NCI-H748 (cell line): Measurements from ENCODE around the gene ZNF593.

Experiments used
- DNase-seq: peaks from one replicate; lab custom pipeline; 2025; ENCODE audit not compliant: unreplicated experiment; lab: John Stamatoyannopoulos, UW

Gene ZNF593

GRCh38 chr1:26200413-26200812 lies 30.7 kb downstream of the ZNF593 start:
- DNase-seq: no peak

- DNase-seq: no peak
Observed at GRCh38 chr1:26203642-26204318, 34.1 kb downstream of the ZNF593 start.

GRCh38 chr1:26210147-26210870 lies 40.6 kb downstream of the ZNF593 start:
- DNase-seq: no peak

GRCh38 chr1:26212726-26213125 lies 43.0 kb downstream of the ZNF593 start:
- no peak for DNase-seq

- no peak for DNase-seq
Observed at GRCh38 chr1:26213335-26213905, 43.7 kb downstream of the ZNF593 start.

GRCh38 chr1:26215246-26215645 lies 45.5 kb downstream of the ZNF593 start:
- DNase-seq: no peak

- DNase-seq: no peak
Observed at GRCh38 chr1:26218906-26219494, 49.3 kb downstream of the ZNF593 start.
